ENCODE measurements around the gene BTG3. TPM values are rescaled to one million over a fixed set of nuclear protein-coding genes. Genes with fewer than 3 reads are reported as not detected.

Gene BTG3
- total and polyA plus RNA-seq, 2 donors (not counting 3 experiments of a cell fraction or from before 2014, with no cell fraction given), result 18.1 to 37.2 TPM

DNA sequence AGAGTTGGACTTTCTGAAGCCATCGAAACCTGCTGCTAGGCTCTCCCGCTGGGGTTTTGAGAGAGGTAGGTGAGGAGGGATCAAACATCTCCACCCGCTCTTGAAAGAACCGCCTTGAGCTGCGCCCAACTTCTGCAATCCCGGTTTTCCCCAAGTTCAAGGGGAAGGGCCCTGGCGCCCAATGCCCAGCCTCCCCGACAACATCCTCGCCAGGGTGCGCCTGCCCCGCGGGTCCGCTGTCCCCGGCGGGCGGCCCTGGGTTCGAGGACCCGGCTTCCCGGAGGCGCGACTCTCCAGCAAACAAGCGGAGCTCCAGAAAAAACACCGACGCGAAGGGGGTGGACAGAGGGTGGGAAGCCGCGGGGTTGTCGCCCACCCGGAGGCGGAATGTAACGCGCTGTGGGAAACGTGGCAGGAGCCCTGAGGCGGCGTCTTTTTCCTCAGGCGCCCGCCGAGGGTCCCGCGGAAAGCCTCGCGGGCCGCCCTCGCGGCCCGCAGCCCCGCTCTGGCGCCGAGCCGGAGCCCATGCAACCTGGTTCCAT is 607 bp downstream of the BTG3 start:
- no peak for DNase-seq (ENCODE audit: low read depth, low spot score)

DNA sequence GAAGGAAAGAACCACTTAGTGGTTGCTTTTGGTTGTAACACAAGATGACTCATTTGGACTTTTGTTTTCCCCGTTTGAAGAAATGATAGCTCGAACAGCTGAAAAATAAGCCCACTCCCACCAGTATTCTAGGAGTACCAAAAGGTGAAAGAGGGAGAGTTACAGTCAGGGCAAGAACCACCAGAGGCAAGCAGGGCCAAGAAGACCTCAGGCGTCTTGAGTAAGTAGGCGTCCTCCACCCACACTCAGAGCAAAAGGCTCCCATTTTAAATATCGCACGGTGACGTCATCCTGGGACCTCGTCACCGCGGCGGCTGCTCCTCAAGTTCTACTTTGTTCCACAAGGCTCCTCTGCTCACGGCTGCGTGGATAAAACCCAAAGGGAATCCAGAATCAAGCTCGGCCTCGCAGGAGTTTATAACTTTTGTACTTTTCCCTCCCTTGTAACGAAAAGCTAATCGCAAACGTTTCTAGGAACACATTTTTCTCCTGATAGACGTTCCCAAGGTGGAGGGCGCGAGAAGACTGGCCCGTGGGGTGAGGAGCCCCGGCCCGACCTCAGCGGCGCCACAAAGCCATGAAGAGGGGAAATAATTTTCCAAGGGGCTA is 1.2 kb downstream of the BTG3 start:
- Histone ChIP-seq H3K4me2 (ENCODE audit: insufficient read depth, low read length) (peak overlapping the region; percentile 96), H3K9ac (replicated peaks; ENCODE audit: extremely low read depth, insufficient read depth, low read length) (peak overlapping the region; percentile 99), H3K4me3 (replicated peaks in 1 of 3; ENCODE audit: insufficient read depth in 1 of 3, low read depth in 1 of 3, low read length in 3 of 3) (peak overlapping the region; percentile 76 to 94 (median 93)), H2AFZ (ENCODE audit: low read depth, low read length) (peak overlapping the region; percentile 83), H3K9me3 (replicated peaks; ENCODE audit: control insufficient read depth, insufficient read depth, low read length) (no peaks in the 10 kb centered on the region), H3K4me1 (ENCODE audit: control insufficient read depth, extremely low read depth, insufficient read depth, low read length) (peaks cover 10% of the 10 kb centered on the region), H3K9me1 (replicated peaks; ENCODE audit: control insufficient read depth, extremely low read depth, insufficient read depth, low read length) (no peaks in the 10 kb centered on the region), H3K79me2 (ENCODE audit: control insufficient read depth, insufficient read depth, low read length) (peaks cover 57% of the 10 kb centered on the region), H4K20me1 (replicated peaks; ENCODE audit: control insufficient read depth, extremely low read depth, insufficient read depth, low read length) (no peaks in the 10 kb centered on the region), H3K27ac (ENCODE audit: insufficient read depth, low read depth, low read length) (peak overlapping the region; percentile 97), H3K27me3 (ENCODE audit: control insufficient read depth in 2 of 2, insufficient read depth in 2 of 2, low read length in 2 of 2) (peaks cover 0 to 2% of the 10 kb centered on the region in 2 experiments), H3K36me3 (ENCODE audit: control insufficient read depth in 2 of 2, extremely low read depth in 1 of 2, insufficient read depth in 2 of 2, low read length in 2 of 2) (peaks cover 7 to 11% of the 10 kb centered on the region in 2 experiments)
- no peak for TF ChIP-seq MYC (IDR thresholded peaks at IDR 0.05; ENCODE audit: low read depth, low read length)
- TF ChIP-seq, protein P1, sequence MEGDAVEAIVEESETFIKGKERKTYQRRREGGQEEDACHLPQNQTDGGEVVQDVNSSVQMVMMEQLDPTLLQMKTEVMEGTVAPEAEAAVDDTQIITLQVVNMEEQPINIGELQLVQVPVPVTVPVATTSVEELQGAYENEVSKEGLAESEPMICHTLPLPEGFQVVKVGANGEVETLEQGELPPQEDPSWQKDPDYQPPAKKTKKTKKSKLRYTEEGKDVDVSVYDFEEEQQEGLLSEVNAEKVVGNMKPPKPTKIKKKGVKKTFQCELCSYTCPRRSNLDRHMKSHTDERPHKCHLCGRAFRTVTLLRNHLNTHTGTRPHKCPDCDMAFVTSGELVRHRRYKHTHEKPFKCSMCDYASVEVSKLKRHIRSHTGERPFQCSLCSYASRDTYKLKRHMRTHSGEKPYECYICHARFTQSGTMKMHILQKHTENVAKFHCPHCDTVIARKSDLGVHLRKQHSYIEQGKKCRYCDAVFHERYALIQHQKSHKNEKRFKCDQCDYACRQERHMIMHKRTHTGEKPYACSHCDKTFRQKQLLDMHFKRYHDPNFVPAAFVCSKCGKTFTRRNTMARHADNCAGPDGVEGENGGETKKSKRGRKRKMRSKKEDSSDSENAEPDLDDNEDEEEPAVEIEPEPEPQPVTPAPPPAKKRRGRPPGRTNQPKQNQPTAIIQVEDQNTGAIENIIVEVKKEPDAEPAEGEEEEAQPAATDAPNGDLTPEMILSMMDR (IDR thresholded peaks at IDR 0.05; ENCODE audit: extremely low read depth in 1 of 2, insufficient read depth in 1 of 2, low read depth in 1 of 2, low read length in 2 of 2), result no peak
- no peak for TF ChIP-seq POLR2AphosphoS5 (IDR thresholded peaks at IDR 0.05; ENCODE audit: insufficient read depth, low read depth, low read length)
- TF ChIP-seq, protein P2, sequence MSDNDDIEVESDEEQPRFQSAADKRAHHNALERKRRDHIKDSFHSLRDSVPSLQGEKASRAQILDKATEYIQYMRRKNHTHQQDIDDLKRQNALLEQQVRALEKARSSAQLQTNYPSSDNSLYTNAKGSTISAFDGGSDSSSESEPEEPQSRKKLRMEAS (IDR thresholded peaks at IDR 0.05; ENCODE audit: insufficient read depth, insufficient read length), result no peak
- TF ChIP-seq GATA2 (IDR thresholded peaks at IDR 0.05; ENCODE audit: insufficient read depth, insufficient read length, low read depth, low read length), result no peak
- no peak for TF ChIP-seq EZH2 (IDR thresholded peaks at IDR 0.05; ENCODE audit: borderline replicate concordance, low read depth, low read length, severe bottlenecking)
- peak; percentile 88 for TF ChIP-seq JUN (IDR thresholded peaks at IDR 0.05; ENCODE audit: borderline replicate concordance, insufficient read depth, insufficient read length, low read depth)
- TF ChIP-seq FOS (IDR thresholded peaks at IDR 0.05; ENCODE audit: borderline replicate concordance, insufficient read depth, low read length), result peak; percentile 61
- TF ChIP-seq POLR2A (IDR thresholded peaks at IDR 0.05; ENCODE audit: low read depth, low read length), result peak; percentile 27
- dilution Hi-C loops (cut with MboI; ENCODE audit: extremely low pct_ligation_motif_present, low sequenced_read_pairs) (no loop called here), intact Hi-C loops (cut with micrococcal nuclease) (loop anchor here (1.0 to 5.0 kb wide), 5 partner anchors 84 to 1949 kb away; partner anchors contain the start of genes C21orf91 and CXADR)
- peak; percentile 93 for DNase-seq (ENCODE audit: low read depth, low spot score)
- CTCF ChIA-PET, result interaction anchor here (1.0 to 2.7 kb wide), 5 partner anchors 14 to 225 kb away, joined by 3 to 25 read pairs (median 10); partner anchors contain the start of gene CXADR
- peak; percentile 81 for FAIRE-seq
- BruUV-seq (replicated peaks), result TSS peak; percentile 99
- POLR2A ChIA-PET, result interaction anchor here (0.7 kb wide), 1 partner anchor 9 kb away, joined by 6 read pairs; no protein-coding TSS in a partner anchor

More for the DNA sequence above, 607 bp downstream of the BTG3 start:
- H2AFZ ChIP-seq (ENCODE audit: low read depth, low read length), result peak overlapping the region; percentile 92
- no peaks in the 10 kb centered on the region for H3K9me3 ChIP-seq (replicated peaks; ENCODE audit: control insufficient read depth, insufficient read depth, low read length)
- no peak for FAIRE-seq
- no peaks in the 10 kb centered on the region for H3K9me1 ChIP-seq (replicated peaks; ENCODE audit: control insufficient read depth, extremely low read depth, insufficient read depth, low read length)
- BruUV-seq (replicated peaks), result no TSS peak
- H3K4me2 ChIP-seq (ENCODE audit: insufficient read depth, low read length), result peak overlapping the region; percentile 96
- peaks cover 51% of the 10 kb centered on the region for H3K79me2 ChIP-seq (ENCODE audit: control insufficient read depth, insufficient read depth, low read length)
- POLR2A ChIA-PET, result no interaction called here
- TF ChIP-seq GATA2 (IDR thresholded peaks at IDR 0.05; ENCODE audit: insufficient read depth, insufficient read length, low read depth, low read length) (no peak), FOS (IDR thresholded peaks at IDR 0.05; ENCODE audit: borderline replicate concordance, insufficient read depth, low read length) (no peak), MYC (IDR thresholded peaks at IDR 0.05; ENCODE audit: low read depth, low read length) (no peak), POLR2A (IDR thresholded peaks at IDR 0.05; ENCODE audit: low read depth, low read length) (no peak), POLR2AphosphoS5 (IDR thresholded peaks at IDR 0.05; ENCODE audit: insufficient read depth, low read depth, low read length) (no peak)
- H3K27me3 ChIP-seq (ENCODE audit: control insufficient read depth in 2 of 2, insufficient read depth in 2 of 2, low read length in 2 of 2), result peaks cover 0 to 2% of the 10 kb centered on the region in 2 experiments
- dilution Hi-C loops (cut with MboI; ENCODE audit: extremely low pct_ligation_motif_present, low sequenced_read_pairs), result no loop called here
- H3K4me3 ChIP-seq (replicated peaks in 1 of 3; ENCODE audit: insufficient read depth in 1 of 3, low read depth in 1 of 3, low read length in 3 of 3), result peak overlapping the region; percentile 76 to 94 (median 93)
- H3K9ac ChIP-seq (replicated peaks; ENCODE audit: extremely low read depth, insufficient read depth, low read length), result peak overlapping the region; percentile 99
- intact Hi-C loops (cut with micrococcal nuclease), result loop anchor here (2.0 to 5.0 kb wide), 2 partner anchors 207 to 1950 kb away; partner anchors contain the start of gene C21orf91
- CTCF ChIA-PET, result interaction anchor here (2.5 to 2.7 kb wide), 2 partner anchors 27 to 226 kb away, joined by 14 to 25 read pairs; no protein-coding TSS in a partner anchor
- peaks cover 7 to 11% of the 10 kb centered on the region in 2 experiments for H3K36me3 ChIP-seq (ENCODE audit: control insufficient read depth in 2 of 2, extremely low read depth in 1 of 2, insufficient read depth in 2 of 2, low read length in 2 of 2)
- H4K20me1 ChIP-seq (replicated peaks; ENCODE audit: control insufficient read depth, extremely low read depth, insufficient read depth, low read length), result no peaks in the 10 kb centered on the region
- H3K27ac ChIP-seq (ENCODE audit: insufficient read depth, low read depth, low read length), result peak overlapping the region; percentile 97
- H3K4me1 ChIP-seq (ENCODE audit: control insufficient read depth, extremely low read depth, insufficient read depth, low read length), result peaks cover 10% of the 10 kb centered on the region

Data from endothelial cell of umbilical vein (primary cell).